AG08395 (cell line): ENCODE measurements around the gene DRGX.

Experiments
- DNase-seq: peaks from one replicate; pipeline ENCODE4 v3.0.0; 2012; ENCODE audit warnings: mixed read lengths, low spot score

DRGX gene

DNA sequence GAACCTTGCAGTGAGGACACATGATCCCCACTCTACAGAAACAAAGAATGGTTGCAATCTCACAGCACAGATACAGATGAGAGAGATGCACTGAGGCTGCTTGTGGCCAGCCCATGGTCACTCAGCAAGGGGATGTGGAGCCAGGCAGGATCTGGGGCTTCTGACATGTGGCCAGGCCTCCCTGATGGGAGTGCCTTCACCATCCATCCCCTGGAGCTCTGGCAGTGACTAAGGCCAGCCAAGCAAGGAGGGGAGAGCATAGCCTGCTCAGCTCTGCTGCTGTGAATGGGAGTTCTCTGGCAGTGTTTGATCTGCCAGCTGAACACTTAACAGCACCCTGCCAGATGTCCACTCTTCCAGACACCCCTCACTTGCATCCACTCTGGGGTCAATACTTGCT, 77.1 kb downstream of the DRGX start:
- DNase-seq = no peak

- DNase-seq = no peak
Observed at GRCh38 chr10:49318028-49318427, 77.9 kb downstream of the DRGX start.

DNA sequence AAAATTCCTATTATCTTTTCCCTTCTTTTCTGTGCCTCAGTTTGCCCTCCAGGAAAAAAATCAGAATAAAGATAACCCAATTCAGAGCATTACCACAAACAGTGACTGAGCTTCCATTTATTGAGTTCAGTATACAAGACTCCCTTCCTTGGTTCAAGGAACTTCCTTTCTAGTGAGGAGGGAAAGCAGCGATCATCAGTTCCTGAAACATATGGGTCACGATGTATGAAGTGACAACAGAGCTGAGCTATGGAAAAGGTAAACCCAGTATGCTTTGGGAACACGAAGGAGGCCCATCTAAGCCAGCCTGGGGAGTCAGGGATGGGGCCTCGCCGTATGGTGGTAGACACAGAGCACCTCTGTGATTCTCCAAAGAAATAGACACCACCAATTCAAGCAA, 81.1 kb downstream of the DRGX start:
- no peak for DNase-seq
